ENCODE measurements around the gene SPIRE1.
"Not testable (repeated sequence)": the region's sequence is repeated elsewhere in the genome, so short reads cannot be mapped to it uniquely, and the experiment has no call there.

SPIRE1 gene

DNA sequence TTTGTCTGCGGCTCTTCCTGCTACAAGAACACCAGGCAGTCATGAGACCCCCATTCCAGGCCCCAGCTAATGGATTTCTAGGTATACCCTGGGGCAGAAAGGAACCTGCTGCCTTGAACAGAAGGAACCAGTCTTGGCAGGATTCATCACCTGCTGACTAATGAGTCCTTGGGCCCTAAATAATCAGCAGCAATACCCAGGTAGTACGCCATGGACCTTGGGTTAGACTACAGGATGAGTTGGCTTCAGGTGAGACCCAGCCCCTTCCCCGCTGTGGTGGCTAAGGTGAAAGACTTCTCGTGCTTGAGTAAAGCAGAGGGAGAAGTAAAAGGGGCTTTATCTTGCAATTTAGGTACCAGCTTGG is 105.0 kb downstream of the SPIRE1 start:
- no peak for DNase-seq

DNA sequence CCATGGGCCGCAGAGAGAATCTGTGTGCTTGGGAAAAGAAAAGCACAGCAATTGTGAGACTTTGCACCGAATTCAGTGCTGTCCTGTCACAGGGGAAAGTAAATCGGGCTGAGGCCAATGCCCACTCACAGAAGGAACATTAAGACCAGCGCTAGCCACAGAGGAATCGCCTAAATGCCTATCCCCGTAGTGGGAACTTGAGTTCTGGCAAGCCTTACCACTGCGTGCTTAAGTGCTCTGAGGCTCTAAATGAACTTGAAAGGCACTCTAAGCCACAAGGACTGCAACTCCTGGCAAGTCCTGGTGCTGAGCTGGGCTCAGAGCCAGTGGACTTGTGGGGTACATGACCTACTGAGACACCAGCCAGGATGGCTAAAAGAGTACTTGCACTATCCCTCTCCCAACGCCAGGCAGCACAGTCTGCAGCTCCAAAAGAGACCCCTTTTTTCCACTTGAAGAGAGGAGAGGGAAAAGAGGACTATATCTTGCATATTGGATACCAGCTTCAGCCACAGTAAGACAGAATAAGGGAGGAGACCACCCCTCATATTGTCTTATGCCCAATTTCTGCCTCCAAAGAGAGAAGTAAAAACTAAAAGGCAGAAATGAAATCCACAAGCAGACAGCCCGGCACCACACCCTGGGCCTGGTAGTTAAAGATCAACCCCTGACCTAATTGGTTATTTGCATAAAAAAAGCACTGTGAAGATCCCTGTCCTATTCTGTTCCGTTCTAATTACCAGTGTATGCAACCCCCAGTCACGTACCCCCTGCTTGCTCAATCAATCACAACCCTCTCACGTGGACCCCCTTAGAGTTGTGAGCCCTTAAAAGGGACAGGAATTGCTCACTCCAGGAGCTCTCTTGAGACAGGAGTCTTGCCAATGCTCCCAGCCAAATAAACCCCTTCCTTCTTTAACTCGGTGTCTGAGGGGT is 105.7 kb downstream of the SPIRE1 start:
- not testable (repeated sequence) for DNase-seq

DNA sequence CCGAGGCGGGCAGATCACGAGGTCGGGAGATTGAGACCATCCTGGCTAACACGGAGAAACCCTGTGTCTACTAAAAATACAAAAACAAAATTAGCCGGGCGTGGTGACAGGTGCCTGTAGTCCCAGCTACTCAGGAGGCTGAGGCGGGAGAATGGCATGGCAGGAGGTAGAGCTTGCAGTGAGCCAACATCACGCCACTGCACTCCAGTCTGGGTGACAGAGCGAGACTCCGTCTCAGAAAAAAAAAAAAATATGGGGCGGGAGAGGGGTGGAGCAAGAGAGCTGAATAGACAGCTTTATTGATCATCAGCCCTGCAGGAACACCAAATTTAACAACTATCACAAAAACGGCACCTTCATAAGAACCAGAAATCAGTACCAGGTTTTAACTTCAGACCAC is 106.4 kb downstream of the SPIRE1 start:
- DNase-seq: not testable (repeated sequence)

DNA sequence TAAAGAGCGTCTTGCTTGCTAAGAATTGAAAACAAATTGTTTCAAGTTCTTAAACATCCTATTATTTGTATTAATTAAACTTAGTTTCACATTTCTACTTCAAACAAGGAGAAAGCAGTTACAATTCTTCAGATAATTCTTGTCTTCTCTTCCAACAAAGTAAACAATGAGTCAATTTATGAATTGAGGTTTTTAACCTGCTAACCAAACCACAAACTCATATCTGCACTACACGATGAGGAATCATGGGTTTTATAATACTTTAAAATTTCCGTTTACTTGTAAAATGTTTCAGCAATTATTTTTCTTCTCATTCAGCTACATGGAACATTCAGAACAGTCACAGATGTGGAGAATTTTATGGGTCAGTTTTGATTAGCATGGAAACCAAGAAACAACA is 114.2 kb downstream of the SPIRE1 start:
- DNase-seq: no peak

DNA sequence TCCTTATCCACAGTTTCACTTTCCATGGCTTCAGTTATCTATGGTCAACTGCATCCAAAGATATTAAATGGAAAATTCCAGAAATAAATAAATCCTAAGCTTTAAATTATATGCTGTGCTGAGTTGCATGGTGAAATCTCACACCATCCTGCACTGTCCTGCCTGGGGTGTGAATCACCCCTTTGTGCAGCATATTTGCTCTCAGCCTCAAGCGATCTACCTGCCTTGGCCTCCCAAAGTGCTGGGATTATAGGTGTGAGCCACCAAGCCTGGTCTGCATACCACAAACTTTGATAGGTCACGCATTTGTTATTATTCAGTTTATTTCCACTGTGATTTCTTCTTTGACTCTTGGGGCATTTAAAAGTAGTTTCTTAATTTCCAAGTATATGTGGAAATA is 117.2 kb downstream of the SPIRE1 start:
- DNase-seq: peak in 1 of 4 experiments; percentile 13

DNA sequence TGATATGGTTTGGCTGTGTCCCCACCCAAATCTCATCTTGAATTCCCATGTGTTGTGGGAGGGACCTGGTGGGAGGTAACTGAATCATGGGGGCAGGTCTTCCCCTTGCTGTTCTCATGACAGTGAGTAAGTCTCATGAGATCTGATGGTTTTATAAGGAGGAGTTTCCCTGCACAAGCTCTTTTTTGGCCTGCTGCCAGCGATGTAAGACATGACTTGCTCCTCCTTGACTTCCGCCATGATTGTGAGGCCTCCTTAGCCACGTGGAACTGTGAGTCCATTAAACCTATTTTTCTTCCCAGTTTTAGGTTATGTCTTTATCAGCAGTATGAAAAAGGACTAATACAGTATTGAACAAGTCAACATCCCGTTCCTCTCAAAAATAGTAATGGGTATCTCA is 118.7 kb downstream of the SPIRE1 start:
- peak; percentile 19 to 51 (median 41) for DNase-seq

DNA sequence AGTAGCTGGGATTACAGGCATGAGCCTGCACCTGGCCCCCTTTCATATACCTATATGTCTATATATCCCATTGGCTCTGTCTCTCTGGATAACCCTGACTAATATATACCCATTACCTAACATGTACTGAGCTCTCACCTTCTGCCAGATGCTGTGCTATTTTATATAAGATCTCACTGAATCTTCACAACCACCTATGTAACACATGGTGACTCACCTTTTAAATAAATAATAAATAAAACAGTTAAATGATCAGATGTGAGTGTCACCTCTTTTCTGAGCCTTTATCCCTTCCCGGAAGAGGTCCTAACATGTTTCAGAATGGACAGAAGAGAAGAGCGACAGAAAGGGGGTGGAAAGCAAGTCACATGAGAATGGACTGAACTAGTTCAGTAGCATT is 123.1 kb downstream of the SPIRE1 start:
- DNase-seq: no peak

DNA sequence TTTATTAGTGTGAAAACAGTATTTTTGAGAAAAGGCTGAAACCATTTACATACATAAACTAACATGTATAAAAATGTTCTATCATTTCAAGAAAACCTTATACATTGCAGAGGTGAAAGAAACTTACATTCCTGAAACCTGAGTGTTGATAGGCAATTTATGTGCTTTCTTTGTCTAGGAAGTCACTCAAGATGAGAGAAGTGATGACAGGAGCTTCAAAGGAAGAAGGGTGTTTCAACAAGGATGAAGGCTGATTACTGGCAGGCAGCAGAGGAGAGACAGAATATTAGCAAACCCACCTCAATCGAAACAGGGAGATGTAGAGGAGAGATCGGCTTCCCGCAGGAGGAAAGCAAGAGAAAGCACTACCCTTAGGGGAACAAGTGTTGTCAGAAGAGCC is 125.2 kb downstream of the SPIRE1 start:
- no peak for DNase-seq

DNA sequence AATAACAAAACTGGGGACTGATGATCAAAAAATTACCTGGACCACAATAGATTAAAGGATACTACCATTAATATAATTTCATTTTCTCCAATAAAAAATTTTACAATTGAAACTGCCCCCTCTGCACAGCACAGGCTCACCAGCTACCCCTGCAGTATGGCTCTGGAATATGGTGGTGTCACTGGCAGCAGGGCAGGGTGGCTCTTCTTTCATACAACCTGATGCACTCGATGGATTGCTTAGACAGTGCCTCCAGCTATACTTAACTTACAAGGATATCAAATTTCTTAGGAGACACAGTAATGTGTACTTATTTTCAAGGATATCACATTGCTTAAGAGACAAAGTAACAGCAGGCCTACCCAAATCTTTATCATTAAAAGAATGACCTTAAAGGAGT is 126.2 kb downstream of the SPIRE1 start:
- no peak for DNase-seq

DNA sequence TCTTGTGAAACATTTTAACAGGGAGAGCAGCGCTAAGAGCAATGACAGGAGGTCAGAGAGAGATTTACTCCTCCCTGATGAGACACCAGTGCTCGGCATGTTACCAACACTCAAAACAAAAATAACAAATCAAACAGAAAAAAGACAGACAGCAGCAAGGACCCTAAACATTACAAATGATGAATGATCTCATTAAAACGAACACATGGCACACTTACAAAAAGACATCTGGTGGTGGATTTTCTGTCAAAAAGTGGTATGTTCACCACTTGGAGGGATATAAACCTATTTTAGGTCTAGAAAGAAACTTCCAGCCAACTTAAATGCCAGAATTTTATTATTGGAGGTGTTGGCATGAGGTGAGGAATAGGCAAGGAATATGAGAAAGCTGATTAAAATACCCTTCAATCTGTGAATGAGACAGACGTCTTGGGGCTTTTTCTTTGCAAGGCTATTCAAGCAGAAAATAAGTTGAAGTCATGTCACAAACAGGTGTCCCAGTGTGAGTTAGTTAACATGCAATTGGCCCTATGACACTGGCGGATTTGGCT is 137.4 kb downstream of the SPIRE1 start:
- no peak for DNase-seq

DNA sequence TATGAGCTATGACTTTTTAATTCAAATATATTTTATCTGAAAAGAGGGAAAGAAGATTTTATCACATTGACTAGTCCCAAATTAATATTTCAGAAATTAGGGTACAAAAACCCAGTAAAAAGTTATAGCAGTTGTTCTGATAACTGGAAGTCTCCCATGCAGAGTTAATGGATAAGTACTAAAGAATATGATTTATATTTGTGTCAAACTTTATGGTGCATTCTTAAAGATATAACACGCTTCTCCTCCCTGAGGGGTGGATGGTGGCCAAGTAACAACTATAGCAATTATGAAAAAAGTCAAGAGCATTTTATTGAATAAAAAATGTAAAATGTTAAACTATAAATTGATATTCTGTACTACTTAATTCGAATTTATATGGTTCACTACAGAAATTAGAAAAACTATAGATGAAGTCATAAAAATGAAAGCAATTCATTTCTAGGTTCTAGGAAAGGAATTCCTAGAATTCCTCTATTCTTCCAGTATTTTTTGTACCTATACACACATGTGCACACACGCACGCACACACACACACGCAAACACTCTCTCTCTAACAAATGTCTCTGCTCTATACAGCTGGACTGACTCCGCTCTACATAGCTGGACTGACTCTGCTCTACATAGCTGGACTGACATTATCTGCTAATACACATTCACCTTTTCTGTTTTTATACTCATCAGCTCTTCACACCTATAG is 138.9 kb downstream of the SPIRE1 start:
- no peak for DNase-seq

DNA sequence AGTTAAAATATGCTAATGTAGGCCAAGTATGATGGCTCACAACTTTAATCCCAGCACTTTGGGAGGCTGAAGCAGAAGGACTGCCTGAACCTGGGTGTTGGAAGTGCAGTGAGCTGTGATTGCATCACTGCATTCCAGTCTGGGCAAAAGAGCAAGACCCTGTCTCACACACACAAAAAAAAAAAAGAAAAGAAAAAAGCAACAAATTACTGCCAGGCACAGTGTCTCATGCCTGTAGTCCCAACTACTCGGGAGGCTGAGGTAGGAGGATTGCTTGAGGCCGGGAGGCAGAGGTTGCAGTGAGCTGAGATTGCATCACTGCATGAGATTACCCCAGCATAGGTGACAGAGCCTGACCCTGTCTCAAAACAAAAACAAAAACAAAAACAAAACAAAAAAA is 139.6 kb downstream of the SPIRE1 start:
- no peak for DNase-seq

DNA sequence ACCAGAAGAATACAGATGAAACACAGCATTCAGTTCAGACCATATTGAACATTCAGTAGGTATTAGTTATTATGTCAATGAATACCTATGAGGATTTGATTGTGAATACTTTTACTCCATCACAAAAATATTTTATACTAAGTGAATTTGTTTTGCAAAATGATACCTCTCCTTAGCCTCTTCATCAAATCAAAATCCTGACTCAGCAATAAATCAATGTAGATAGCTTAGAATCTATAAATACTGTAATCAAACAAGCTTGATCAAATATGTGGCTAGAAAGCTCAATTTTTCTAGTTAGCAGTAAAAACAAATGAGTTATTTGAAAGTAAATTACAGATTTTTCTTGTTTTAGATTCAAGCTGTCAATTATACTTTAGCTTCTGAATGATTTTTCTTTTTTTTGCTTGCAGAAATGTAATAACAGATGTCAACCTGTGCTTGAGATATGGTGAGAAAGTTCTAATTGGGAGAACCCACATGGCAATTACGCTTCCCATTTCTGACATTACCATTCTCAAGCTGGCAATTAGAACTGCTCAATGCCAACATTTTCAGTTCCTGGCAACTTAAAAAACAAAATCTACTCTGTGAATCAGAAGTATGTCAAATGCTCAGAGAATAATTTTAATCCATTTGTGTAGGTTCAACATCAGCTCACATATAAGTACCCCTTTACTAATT is 140.6 kb downstream of the SPIRE1 start:
- no peak for DNase-seq

DNA sequence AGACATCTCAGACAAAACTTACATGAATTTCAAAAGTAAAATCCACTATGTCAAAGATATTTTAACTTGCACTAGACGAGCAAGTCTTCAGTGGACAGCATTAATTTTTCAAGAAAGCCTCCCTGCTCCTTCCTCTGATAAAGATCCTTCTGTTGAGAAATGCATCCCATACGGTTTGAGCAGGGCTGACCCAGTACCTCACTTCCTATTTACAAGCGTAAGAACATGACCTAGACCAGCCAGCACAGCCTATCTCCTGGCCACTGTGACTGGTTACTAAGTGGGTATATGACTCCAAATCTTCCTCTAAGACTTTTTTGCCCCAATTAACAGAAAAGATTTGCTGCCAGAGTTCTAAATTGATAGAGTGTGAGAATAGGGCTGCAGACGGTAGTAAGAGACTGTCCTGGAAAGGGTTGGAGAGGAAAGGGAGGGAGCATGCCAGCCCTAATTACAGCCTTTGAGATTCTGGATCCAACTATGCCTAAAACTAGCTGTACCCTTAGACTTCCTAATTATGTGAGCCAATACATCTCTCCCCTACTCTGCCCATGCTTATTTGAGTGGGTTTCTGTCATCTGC is 141.8 kb downstream of the SPIRE1 start:
- peak; percentile 5 to 44 (median 38) for DNase-seq

DNA sequence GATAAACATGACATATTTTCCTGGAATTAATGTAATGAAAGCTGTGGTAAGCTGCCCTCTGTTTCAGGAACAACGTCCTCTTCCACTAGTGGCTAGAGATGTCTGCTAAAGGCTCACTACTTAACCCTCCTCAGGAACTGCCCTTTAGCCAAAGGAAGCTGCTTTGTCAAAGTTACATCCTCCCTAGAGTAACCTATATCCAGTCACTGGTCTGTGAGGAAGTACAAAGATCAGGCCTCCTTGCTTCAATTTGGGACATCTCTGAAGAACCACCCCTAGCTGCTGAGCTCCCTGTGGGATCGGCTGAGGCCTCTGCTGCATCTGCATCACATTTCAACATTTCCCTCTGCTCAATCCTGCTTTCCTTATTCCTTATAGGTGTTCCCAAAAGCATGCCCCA is 142.4 kb downstream of the SPIRE1 start:
- peak; percentile 23 to 61 (median 54) for DNase-seq

DNA sequence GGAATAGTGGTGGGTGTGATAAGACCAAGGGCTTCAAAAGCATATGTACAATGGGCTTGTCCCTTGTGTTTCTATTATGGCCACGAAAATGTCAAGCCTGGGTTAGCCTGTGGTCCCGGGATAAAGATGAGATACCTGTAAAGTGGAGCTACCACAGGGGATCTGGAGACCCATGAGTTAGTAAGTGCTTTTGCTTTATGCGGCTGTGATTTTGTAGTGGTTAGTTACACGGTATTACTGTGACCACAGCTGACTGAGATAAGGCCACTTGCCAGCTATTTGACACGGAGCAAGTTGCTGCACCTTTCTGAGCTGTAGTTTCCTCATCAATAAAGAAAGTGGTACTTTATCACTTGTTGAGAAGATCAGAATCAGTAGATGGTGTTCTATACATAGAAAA is 150.9 kb downstream of the SPIRE1 start:
- DNase-seq: no peak

DNA sequence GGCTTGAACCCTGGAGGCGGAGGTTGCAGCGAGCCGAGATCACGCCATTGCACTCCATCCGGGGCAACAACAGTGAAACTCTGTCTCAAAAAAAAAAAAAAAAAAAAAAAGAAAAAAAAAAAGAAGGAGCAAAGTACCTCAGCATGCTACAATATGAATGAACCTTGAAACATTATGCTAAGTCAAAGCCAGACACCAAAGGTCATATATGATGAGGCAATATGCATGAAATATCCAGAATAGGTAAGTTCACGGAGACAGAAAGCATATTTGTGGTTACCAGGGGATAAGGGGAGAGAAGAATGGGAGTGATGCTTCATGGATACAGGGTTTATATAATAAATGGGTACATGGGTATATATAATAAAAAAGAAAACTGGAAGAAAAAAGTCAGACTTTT is 156.9 kb downstream of the SPIRE1 start:
- no peak for DNase-seq

DNA sequence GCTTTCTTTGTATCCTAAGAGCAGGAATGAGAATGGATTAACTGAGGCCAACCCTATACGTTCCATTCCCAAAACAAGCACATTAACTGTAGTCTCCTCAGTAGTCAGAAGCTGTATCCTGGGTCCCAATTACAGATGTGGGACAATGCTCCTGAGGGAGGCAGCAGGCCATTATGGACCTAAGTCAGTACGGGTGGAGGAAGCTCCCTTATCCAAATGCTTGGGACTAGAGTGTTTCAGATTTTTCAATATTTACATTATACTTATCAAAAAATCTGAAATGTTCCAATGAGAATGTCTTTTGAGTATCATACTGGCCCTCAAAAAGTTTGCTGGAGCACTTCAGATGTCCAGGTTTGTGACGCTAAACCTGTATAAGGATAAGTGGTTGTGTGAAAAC is 160.1 kb downstream of the SPIRE1 start:
- DNase-seq: no peak

DNA sequence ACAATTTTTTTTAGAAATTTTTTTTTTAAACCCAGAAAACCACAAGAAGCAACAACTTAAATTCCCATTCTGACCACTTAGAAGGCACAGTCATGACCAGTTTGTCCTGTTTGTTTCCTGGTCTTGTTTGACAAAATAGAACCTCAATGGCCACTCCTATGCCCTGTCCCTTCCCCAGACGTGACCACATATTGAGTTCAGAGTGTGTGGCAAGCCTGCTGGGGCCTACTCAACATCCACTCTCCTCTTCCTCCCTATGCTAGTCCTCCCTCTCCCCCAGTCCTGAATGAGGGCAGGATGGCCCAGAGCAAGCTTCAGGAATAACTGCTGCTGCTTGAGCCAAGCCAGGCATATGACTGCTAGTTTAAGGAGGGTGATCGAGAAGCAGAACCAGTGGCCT is 160.6 kb downstream of the SPIRE1 start:
- peak in 2 of 4 experiments; percentile 5 to 13 for DNase-seq

DNA sequence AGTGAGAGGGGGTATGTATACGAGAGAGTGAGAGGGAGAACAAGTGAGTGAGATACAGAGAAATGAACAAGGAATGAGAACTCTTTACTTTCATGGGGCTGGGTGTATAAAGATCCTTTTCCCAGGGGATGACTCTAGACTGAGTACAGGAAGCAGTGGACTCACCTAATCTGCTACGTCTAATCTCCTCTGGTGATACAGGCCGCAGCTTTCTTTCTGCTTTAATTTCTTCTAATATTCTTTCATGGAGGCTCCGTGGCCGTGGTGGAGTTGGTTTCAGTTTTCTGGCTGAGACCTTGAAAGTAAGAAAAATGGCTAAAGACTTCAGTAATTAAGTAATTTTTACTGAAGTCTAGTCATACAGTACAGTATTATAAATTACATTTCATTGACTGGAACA is 165.0 kb downstream of the SPIRE1 start:
- DNase-seq: no peak

DNA sequence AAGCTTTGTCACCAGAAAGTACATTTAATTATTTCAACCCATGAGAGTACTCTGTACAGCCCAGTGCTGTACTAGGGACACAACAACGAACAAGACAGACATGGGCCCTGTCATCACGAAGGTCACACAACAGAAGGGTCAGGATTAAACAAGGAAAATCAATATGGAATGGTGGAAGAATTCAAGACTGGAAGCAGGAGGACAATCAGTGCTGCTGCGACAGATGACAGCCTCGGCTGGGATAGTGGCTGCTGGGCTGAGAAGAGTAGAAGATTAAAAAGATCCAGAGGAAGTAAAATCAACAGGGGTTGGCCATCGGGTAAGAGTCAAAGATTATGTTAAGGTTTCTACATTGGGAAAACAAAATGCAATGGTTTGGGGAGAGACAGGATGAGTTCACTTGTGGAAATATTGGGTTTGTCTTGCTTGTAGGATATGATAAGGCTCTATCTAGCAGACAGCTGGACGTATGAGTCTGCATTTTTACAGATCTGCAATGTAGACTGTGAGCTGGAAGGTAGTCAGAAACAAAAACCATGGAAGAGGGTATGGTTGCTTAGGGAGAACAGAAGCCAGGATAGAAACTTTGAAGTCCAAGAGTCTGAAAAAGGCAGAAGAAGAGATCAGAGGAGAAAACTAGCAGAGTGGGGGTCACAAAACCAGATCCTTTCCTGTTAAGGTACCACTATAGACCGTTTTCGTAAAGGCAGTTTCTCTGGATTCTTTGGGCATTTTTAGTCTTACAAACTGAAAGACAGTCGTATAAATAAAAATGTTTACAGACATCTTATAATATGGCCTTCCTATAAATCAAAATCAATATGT is 166.1 kb downstream of the SPIRE1 start:
- DNase-seq: no peak

All from suppressor macrophage (primary cell).